Muscle of back (tissue), 11 donors: Measurements from ENCODE around the gene TBC1D10A. TPM values are rescaled to one million over a fixed set of nuclear protein-coding genes. Genes with fewer than 3 reads are reported as not detected.
"Not testable (repeated sequence)": the region's sequence is repeated elsewhere in the genome, so short reads cannot be mapped to it uniquely, and the experiment has no call there.

ENCODE experiments used
- DNase-seq, 3 donors: peaks; one replicate each; pipeline versions ENCODE4 v3.0.0 to v3.0.0-alpha.2; 2013
- polyA plus RNA-seq, 10 donors: library from polyadenylated mRNA; unstranded; fragments of 120-200 nt; gene quantifications; one replicate each; pipeline ENCODE4 v1.2.1, GENCODE V29; 2013; ENCODE audit not compliant: insufficient read length in 10 of 10

TBC1D10A gene
- polyA plus RNA-seq, 10 donors = 5.0 to 9.5 (median 7.0) TPM

DNA sequence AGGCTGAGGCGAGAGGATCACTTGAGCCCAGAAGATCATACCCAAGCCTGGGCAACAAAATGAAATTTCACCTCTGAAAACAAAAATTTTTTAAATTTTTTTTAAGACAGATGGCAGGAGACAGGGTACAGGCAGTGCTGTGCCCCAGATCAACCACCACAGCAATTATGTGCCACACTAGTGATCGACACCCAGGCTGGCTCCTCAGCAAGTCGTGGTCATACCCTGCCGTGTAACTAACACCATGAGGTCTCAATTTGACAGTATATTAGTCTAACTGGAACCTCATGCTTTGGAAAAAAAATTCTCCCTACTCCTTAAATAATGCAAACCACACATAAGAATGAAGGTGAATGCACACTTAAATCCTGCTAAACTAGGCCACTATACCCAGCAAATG lies 21.7 kb upstream of the TBC1D10A start:
- DNase-seq = no peak

DNA sequence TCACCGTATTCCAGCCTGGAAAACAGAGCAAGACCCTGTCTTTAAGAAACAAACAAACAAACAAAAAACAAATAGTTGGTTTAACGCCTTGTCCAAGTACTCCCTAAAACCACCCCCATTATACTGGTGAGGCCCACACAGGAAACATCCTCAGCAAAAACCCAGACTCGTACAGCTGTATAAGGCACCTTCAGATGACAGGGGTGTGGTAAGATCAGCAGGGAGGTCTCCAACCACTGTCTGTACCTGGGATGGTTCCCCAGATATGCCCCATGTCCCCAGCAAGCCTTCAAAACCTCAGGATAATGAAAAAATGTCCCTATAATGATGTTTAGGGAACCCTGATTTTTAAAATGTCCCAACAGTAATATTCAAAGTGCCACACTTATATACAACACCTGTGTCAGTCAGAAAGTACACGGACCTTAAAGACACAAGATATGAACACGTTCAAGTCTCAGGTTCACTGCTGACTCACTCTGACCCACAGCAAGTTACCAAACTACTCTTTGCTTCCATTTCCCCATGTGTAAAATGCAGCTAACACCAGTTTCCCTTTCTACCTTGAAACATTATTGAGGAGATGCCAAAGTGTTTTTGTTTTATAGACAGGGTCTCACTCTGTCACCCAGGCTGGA lies 20.6 kb upstream of the TBC1D10A start:
- no peak for DNase-seq

DNA sequence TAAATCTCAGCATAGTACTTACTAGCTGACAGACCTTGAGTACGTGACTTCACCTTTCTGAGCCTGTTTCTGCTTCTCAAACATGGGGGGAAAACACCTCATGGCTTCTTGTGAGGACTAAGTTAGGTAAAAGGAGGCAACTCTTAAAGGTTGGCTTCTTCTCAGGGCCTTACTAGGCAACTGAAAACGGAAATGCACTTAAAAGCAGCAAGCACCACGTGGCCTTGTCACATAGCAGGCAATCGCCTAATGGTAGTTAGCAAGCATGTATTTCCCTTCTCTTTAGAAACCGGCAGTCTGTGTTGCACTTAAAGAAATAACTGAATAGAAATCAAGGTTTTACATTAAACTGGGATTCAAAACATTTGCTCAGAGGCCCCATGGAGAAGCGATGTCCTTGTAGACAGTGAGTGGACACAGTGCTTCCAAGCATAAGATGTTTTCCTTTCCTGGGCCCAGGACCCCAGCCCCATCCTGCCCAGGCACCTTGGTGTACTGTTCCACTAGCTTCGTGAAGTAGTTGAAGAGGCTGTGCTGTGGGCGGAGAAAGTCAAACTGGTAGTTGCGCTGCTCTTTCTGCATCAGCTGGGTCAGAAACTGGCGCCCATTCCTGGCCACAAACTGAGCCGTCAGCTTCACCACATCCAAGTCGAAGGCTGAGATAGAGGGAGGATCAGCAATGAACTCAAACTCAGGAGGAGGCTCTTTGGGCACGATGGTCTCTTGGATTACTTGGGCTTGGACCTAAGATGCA lies 17.9 kb upstream of the TBC1D10A start:
- no peak for DNase-seq

DNA sequence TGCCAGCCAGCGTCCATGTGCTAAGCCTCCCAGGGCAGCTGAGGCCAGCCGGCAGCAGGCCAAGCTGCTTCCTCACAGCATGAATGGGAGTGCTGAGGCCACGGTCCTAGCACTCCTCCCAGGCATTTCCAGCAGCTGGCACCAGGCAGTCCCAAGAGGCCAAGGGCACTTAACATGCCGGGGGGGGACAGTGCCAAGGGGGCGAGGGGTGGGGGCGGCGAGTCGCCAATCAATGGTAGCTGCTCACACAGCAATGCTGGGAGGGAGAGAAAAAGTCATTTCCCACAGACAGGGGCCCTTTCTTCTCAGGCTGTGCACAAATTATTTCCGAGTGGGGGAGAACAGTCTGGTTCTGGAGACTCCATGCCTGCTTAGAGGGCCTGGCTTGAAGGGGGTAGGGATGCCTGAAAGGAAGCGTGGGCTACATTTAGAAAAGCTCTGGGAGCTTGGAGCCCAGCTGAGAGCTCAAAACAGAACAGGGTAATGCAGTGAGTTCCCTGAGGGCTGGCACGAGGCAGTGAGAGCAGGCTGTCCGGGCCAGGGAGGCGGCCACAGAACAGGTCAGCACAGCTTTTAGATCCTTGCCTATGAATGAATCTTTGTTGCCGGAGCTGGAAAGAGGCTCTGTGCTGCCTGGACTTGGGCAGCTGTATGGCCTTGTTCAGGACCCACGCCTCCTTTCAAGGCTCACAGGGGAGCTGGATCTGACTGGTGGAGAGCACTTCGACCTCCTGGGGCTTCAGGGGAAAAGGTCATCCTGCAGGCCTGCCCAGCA lies 14.4 kb upstream of the TBC1D10A start:
- peak; percentile 56 to 73 (median 60) for DNase-seq

DNA sequence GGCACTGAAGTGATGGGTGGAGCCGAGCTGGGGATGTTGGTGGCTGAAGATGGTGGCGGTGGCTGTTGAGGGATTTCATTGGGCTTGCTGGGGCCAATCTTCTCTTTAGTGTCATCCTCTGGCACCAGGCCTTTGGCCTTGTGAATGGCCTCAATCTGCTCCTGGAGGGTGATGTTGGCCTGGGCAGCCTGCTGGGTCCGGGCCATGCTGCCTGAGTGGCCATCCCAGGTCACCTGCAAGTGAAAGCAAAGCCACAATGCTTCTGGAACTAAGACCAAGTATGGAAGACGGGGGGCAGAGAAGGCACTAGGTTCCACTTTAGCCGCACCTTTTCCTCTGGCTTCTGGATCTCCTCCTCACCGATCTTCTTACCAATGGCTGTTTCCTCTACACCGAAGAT lies 12.1 kb upstream of the TBC1D10A start:
- DNase-seq = no peak

- not testable (repeated sequence) for DNase-seq
These were observed 11.6 kb upstream of the TBC1D10A start for GRCh38 chr22:30338341-30338740.

DNA sequence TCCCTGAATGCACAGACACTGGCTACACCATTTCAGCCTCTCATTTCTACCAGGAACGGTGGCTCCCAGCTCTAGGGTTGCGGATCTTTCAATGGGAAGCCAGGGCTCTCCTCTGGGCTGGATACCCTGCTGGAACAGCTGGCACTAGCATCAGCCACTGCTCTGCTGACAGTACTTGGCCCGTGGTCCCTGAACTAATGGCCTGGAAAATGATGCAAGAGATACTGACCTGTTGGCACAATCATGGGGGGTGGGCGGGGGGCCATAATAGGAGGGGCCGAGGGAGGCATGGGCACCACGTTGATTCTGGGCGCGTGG lies 10.7 kb upstream of the TBC1D10A start:
- no peak for DNase-seq

DNA sequence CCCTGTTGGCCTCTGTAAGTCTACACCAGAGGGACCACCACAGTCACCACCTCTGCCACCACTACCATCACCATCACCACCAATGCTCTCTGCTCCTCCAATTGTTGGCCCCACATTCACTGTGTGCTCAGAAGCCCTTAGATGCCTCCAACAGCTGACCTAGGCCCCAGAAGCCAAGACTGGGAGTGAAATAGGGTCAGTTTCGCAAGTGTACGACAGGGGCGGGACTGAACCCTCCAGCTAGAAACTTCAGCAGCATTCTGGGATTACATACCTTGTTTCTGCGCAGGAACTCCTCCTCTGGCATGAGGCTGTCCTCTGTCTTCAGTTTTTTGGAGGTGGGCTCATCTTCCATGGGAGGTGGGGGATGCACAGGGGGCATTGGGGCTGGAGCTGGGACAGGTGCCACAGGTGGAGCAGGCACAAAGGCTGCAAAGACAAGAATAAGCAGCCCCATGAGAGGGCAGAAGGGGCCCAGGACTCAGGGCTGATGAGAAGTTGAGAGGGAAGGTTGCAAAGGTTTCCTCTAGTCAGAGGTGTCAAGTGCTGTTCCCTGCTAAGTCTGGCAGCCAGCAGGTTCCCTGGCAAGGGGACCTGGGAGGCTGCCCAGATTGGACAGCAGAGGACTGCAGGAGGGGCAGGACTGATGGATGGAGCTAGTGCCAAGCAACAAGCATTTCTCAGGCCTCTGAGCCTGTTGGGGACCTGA lies 10.2 kb upstream of the TBC1D10A start:
- no peak for DNase-seq

- DNase-seq = no peak
These were observed 8.5 kb upstream of the TBC1D10A start for GRCh38 chr22:30335236-30335635.

GRCh38 chr22:30334646-30335045 lies 7.9 kb upstream of the TBC1D10A start:
- DNase-seq = no peak

GRCh38 chr22:30333707-30334087 lies 7.0 kb upstream of the TBC1D10A start:
- no peak for DNase-seq

DNA sequence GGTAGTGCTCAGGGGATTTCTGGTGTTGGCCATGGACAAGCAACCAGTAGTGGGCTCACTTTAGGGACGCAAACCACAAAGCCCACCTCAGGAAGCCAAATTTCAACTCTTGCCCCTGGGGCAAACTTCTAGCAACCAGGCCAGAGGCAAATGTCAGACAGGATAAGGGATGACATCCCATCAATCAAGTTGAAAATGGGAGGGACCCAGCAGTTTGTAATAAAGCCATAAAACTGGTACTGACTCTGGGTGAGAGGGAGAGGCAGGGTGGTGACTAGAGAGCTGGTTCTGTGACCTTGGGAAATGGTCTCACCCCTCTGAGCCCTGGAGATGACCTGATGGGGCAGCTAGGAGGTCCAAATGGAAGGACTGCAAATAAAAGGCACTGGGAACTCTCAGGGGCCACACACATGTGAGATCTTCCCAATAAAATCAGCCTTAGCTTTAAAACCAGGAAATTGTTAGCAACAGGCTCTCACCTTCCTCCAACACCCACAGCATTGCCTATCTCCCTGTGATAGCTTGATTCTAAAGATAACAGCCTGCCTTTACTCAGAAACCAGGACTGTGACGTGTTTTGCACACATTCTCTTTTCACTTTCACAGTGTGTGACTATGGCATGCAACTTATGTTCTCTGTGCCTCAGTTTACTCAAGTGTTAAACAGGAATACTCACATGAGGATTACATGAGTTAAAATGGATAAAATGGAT lies 6.4 kb upstream of the TBC1D10A start:
- DNase-seq = no peak

GRCh38 chr22:30332551-30332950 lies 5.8 kb upstream of the TBC1D10A start:
- no peak for DNase-seq

DNA sequence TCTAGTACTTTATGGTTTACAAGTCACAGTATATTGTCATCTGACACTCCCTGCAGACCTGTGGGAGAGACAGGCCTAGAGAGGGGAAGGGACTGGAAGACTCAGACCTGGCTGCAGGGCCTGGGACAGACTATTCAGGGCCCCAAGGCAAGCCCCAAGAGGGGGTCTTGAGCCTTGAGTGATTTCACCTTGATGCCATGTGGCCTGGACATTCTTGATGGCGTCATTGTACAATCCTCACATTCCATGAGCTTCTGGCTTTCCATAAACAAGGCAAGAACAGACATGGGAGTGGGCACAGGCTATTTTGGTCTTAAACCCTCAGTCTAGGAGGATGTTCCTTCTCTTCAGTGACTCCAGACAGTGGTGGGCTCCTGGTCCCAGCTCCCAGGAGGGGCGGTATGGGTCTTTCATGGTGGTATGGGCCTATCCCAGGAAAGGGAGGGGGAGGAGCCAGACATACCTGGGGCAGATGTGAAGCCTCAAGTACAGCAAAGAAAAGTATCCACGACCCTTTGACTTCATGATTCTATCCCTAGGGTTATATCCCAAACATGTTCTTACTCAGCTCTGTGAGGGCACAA lies 1.8 kb upstream of the TBC1D10A start:
- DNase-seq = no peak

GRCh38 chr22:30327864-30328345 lies 1.2 kb upstream of the TBC1D10A start:
- DNase-seq = no peak

- DNase-seq = no peak
These were observed 461 bp downstream of the TBC1D10A start for GRCh38 chr22:30326255-30326705.

DNA sequence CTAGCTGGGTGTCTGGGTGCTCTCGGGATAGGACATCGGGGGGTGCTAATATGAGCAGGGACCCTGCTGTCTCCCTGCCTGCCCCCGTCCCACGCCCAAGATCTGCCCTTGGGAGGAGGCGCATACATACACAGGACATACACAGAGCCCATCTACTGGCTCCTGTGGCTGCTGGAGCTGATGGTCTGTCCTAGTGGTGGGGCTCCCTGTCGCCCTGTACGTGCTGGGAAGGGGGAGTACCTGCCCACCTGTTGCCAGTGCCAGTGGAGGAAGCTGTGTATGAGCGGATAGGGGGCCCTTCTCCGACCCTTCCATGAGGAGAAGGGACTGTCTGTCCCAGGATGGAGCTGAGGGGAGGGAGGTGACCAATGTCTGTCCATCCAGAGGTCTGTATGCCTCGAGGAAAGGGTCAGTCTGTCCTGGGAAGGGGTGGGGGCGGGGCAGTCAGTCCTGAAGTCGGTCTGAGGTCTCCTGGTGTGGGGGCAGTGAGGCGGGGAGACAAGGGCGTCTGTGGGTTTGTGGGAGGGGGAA lies 952 bp downstream of the TBC1D10A start:
- DNase-seq = no peak

GRCh38 chr22:30325065-30325720 lies 1.5 kb downstream of the TBC1D10A start:
- DNase-seq = peak in 1 of 3 donors; percentile 44

- DNase-seq = no peak
These were observed 2.6 kb downstream of the TBC1D10A start for GRCh38 chr22:30324014-30324730.

GRCh38 chr22:30323246-30323645 lies 3.5 kb downstream of the TBC1D10A start:
- DNase-seq = no peak
